ENCODE results near the gene KIAA0513. TPM values are rescaled to one million over a fixed set of nuclear protein-coding genes. Genes with fewer than 3 reads are reported as not detected.

The KIAA0513 gene
- total RNA-seq, 4 donors from 2014 or later, result 6.9 to 13.8 (median 8.1) TPM

DNA sequence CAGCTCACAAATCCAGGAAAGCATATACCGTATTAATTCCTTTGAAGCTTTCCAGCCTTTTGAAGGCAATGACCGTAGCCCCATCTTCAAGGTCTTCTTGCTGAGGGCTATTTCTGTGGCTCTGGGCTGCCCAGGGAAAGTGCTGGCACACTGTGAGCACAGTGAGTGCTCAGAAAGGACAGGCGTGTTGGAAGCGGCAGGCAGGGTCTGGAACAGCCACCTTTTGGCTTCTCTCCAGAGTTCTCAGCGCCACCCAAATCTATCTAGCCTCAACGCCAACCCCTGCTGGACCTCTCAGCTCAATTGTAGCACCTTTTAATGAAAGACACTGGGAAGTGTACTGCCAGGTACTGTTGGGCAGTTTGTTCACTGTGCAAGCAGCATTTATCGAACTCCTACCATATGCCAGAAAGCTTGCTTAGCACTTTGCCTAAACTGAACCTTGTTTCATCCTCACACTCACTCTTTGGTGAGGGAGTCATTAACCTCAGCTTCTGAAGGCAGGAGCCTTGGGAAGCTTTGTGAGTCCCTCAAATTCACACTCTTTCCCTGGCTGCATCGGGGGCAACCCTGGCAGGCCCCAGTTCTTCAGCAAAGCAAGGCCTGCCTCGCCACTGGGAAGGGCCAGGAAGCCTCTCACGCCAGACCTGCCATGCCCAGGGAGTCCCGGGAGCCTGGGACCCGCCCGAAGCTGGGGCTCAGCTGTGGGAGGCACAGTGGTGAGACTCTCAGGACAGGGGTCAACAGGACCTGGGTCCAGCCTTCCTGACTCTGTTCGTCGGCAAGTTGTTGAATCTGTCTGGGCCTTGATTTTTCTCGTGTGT, 98.2 kb downstream of the KIAA0513 start:
- Histone ChIP-seq H3K4me3 (no peak overlapping the region), H3K9me3 (no peaks in the 10 kb centered on the region), H3K36me3 (no peaks in the 10 kb centered on the region), H3K27ac (peak overlapping the region in 2 of 4 donors; percentile 9 to 61), H3K27me3 (no peaks in the 10 kb centered on the region), H3K4me1 (peaks cover 2 to 40% (median 28%) of the 10 kb centered on the region in 4 donors)
- 87 to 91% methylated on average over 16 of the region's 16 CpGs for WGBS, 2 donors
- no peak for DNase-seq (ENCODE audit: low spot score in 2 of 2)
- TF ChIP-seq EP300 (IDR thresholded peaks at IDR 0.05) (no peak), POLR2A (IDR thresholded peaks at IDR 0.05) (no peak)
- TF ChIP-seq, protein P1, sequence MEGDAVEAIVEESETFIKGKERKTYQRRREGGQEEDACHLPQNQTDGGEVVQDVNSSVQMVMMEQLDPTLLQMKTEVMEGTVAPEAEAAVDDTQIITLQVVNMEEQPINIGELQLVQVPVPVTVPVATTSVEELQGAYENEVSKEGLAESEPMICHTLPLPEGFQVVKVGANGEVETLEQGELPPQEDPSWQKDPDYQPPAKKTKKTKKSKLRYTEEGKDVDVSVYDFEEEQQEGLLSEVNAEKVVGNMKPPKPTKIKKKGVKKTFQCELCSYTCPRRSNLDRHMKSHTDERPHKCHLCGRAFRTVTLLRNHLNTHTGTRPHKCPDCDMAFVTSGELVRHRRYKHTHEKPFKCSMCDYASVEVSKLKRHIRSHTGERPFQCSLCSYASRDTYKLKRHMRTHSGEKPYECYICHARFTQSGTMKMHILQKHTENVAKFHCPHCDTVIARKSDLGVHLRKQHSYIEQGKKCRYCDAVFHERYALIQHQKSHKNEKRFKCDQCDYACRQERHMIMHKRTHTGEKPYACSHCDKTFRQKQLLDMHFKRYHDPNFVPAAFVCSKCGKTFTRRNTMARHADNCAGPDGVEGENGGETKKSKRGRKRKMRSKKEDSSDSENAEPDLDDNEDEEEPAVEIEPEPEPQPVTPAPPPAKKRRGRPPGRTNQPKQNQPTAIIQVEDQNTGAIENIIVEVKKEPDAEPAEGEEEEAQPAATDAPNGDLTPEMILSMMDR (IDR thresholded peaks at IDR 0.05), result no peak

DNA sequence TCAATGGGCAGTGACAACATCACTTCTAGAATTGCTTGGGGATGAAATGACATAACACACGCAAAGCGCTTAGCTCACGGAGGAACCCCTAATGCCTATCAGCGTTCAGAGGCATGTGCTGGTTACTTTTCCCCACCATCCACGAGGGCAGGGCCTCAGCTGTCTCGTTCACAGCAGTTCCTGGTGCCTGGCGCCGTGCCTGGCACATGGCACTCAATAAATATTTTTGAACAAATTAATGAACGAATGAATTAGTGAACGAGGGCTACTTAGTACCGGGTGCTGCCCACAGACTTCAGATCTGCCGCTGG, 98.8 kb downstream of the KIAA0513 start:
- Histone ChIP-seq H3K36me3 (no peaks in the 10 kb centered on the region), H3K4me3 (no peak overlapping the region), H3K27me3 (no peaks in the 10 kb centered on the region), H3K4me1 (peaks cover 5 to 45% (median 32%) of the 10 kb centered on the region in 4 donors), H3K27ac (peak overlapping the region in 2 of 4 donors; percentile 61 to 76), H3K9me3 (no peaks in the 10 kb centered on the region)
- 50 to 59% methylated on average over 11 to 12 of the region's 12 CpGs for WGBS, 2 donors
- no peak for DNase-seq (ENCODE audit: low spot score in 2 of 2)
- no peak for TF ChIP-seq EP300 (IDR thresholded peaks at IDR 0.05)
- TF ChIP-seq, protein P1 (IDR thresholded peaks at IDR 0.05), result no peak
- TF ChIP-seq POLR2A (IDR thresholded peaks at IDR 0.05), result no peak

DNA sequence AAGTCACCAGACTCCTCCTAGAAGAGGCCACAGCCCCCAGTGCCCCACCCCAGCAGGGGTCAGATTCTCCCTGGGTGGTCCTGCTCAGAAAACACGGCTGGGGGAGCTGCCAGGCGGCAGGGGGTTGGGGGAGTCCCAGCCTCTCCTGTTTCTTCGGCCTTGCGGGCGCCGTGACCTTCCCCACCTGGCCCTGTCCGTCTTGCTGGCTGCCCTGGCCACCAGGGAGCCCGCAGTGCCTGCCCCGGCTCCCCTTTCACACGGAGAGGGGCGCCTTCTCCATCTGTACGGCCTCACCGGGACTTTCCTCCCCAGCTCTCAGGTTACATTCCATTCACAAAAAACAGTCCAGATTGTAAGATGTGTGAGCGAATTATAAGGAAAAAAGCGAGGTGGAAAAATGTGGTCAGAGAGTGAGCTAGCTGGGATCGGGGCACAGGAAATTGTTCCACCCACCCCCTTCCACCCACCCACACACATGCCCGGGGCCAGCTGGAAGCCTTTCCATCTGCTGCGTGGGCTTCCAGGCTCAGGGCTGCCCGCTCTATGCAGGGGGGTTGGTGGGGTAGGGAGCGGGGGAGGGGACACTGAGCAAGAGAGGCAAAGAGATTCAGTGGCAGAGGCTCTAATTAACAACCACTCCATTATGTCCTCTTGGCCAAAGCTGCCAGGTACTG, 99.2 kb downstream of the KIAA0513 start:
- H3K27me3 ChIP-seq, result no peaks in the 10 kb centered on the region
- DNase-seq (ENCODE audit: low spot score in 2 of 2), result no peak
- WGBS, 2 donors, result 11 to 21% methylated on average over 19 to 20 of the region's 20 CpGs
- peaks cover 5 to 45% (median 32%) of the 10 kb centered on the region in 4 donors for H3K4me1 ChIP-seq
- TF ChIP-seq POLR2A (IDR thresholded peaks at IDR 0.05) (no peak), EP300 (IDR thresholded peaks at IDR 0.05) (peak in 1 of 2 donors; percentile 10)
- H3K36me3 ChIP-seq, result no peaks in the 10 kb centered on the region
- H3K27ac ChIP-seq, result peak overlapping the region in 2 of 4 donors; percentile 61 to 76
- H3K4me3 ChIP-seq, result no peak overlapping the region
- H3K9me3 ChIP-seq, result no peaks in the 10 kb centered on the region

DNA sequence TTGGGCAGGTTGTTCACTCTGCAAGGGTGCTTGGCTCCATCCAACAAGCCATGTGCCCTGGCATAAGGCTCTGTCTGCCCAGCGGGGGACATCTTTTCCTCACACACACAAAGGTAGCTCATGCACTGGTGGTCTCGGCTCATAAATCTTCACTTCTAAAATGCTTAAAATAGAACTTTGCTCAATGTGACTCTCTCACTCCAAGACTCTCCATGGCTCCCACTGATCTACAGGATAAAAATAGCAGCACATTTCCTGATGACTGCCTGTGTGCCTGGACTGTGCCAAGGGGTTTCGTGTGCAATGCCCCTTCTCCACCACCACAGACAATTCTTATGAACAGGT, 99.8 kb downstream of the KIAA0513 start:
- WGBS, 2 donors, result 86 to 90% methylated on average over 3 of the region's 3 CpGs
- Histone ChIP-seq H3K27ac (peak overlapping the region in 2 of 4 donors; percentile 61 to 76), H3K36me3 (no peaks in the 10 kb centered on the region), H3K9me3 (no peaks in the 10 kb centered on the region), H3K4me1 (peaks cover 5 to 45% (median 32%) of the 10 kb centered on the region in 4 donors), H3K27me3 (no peaks in the 10 kb centered on the region), H3K4me3 (no peak overlapping the region)
- TF ChIP-seq, protein P1 (IDR thresholded peaks at IDR 0.05), result no peak
- DNase-seq (ENCODE audit: low spot score in 2 of 2), result no peak

DNA sequence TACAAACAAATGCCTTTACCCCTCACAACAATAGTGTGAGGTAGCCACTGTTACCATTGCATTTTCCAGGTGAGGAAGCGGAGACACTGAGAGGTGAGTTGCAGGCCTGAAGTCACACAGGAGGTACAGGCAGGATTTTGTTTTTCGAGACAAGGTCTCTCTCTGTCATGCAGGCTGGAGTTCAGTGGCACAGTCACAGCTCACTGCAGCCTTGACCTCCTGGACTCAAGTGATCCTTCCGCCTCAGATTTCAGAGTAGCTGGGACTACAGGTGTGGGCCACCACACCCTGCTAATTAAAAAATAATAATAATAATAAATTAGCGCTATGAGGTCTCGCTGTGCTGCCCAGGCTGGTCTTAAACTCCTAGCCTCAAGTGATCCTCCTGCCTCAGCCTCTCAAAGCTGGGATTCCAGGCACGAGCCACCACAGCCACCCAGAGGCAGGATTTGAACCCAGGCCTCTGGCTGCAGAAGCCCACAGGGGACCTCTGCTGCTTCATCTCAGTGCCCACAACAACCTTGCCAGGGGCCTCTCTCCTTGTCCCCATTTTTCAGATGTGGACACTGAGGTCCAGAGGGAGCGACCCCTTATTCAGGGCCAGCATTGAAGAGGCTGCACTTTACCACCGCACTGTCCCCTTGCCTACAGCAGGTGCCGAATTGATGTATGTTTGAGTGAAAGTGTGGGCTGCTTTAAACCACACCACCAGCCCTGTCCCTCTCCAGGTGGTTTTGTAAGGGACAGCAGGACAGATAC, 100.7 kb downstream of the KIAA0513 start:
- Histone ChIP-seq H3K27me3 (no peaks in the 10 kb centered on the region), H3K4me3 (no peak overlapping the region), H3K27ac (peak overlapping the region in 1 of 4 donors; percentile 9), H3K4me1 (peaks cover 5 to 45% (median 32%) of the 10 kb centered on the region in 4 donors), H3K36me3 (no peaks in the 10 kb centered on the region), H3K9me3 (no peaks in the 10 kb centered on the region)
- DNase-seq (ENCODE audit: low spot score in 2 of 2), result no peak
- TF ChIP-seq EP300 (IDR thresholded peaks at IDR 0.05), result no peak
- 97 to 100% methylated on average over 9 of the region's 9 CpGs for WGBS, 2 donors

Data from tibial nerve (tissue), 4 donors.